Astrocyte (in vitro differentiated cells and primary cell): ENCODE data around the gene JAM3. TPM values are rescaled to one million over a fixed set of nuclear protein-coding genes. Genes with fewer than 3 reads are reported as not detected.
A peak's percentile ranks its signal among the peaks of the same experiment; 100 is the strongest.

Experiments
- DNase-seq: peaks from one replicate; pipeline ENCODE4 v3.0.0-alpha.2; 2010; ENCODE audit warnings: low read depth
- FAIRE-seq: peaks from 2 replicates; lab custom pipeline; 2011; peaks lifted over from hg19 to GRCh38; lab: Jason Lieb, UNC
- H2AFZ ChIP-seq: 2 replicates; pipeline ENCODE4 v1.6.0; 2012; ENCODE audit warnings: low read depth, low read length, inconsistent platforms
- H3K27ac ChIP-seq: 2 replicates; pipeline ENCODE4 v1.5.1; 2011; ENCODE audit warnings: low read depth, low read length, inconsistent platforms
- H3K27me3 ChIP-seq: 2 replicates; pipeline ENCODE4 v1.6.0; 2011; ENCODE audit warnings: low read length, inconsistent platforms; ENCODE audit not compliant: insufficient read depth
- H3K36me3 ChIP-seq: 2 replicates; pipeline ENCODE4 v1.5.1; 2011; ENCODE audit warnings: low read length, inconsistent platforms; ENCODE audit not compliant: insufficient read depth
- H3K4me1 ChIP-seq: 2 replicates; pipeline ENCODE4 v1.5.1; 2011; ENCODE audit warnings: low read length, inconsistent platforms; ENCODE audit not compliant: insufficient read depth
- H3K4me2 ChIP-seq: 2 replicates; pipeline ENCODE4 v1.6.0; 2012; ENCODE audit warnings: low read length, inconsistent platforms
- H3K4me3 ChIP-seq: 2 replicates; pipeline ENCODE4 v1.5.1; 2011; ENCODE audit warnings: low read depth, mild to moderate bottlenecking, low read length, inconsistent platforms; ENCODE audit not compliant: insufficient read depth
- H3K79me2 ChIP-seq: 2 replicates; pipeline ENCODE4 v1.6.0; 2012; ENCODE audit warnings: mild to moderate bottlenecking, low read length, inconsistent platforms; ENCODE audit not compliant: insufficient read depth
- H3K9ac ChIP-seq: 2 replicates; pipeline ENCODE4 v1.6.0; 2012; ENCODE audit warnings: mild to moderate bottlenecking, low read length, inconsistent platforms
- H3K9me3 ChIP-seq: 2 replicates; pipeline ENCODE4 v1.5.1; 2012; ENCODE audit warnings: low read depth, mild to moderate bottlenecking, low read length, inconsistent platforms; ENCODE audit not compliant: insufficient read depth
- H4K20me1 ChIP-seq: 2 replicates; pipeline ENCODE4 v1.6.0; 2012; ENCODE audit warnings: low read length, inconsistent platforms; ENCODE audit not compliant: insufficient read depth
- H3K27ac Mint-ChIP-seq: one replicate; pipeline ENCODE4 v1.8.0; 2021; ENCODE audit warnings: mild to moderate bottlenecking, mixed read lengths; ENCODE audit not compliant: unreplicated experiment
- H3K27me3 Mint-ChIP-seq: one replicate; pipeline ENCODE4 v1.8.0; 2021; ENCODE audit warnings: low read depth, mixed read lengths; ENCODE audit not compliant: unreplicated experiment
- H3K36me3 Mint-ChIP-seq: one replicate; pipeline ENCODE4 v1.8.0; 2021; ENCODE audit warnings: low read depth, mixed read lengths; ENCODE audit not compliant: unreplicated experiment
- H3K4me1 Mint-ChIP-seq: one replicate; pipeline ENCODE4 v1.8.0; 2021; ENCODE audit warnings: low read depth, mixed read lengths; ENCODE audit not compliant: unreplicated experiment
- H3K4me3 Mint-ChIP-seq: one replicate; pipeline ENCODE4 v1.8.0; 2021; ENCODE audit warnings: mild to moderate bottlenecking, moderate library complexity, mixed read lengths; ENCODE audit not compliant: unreplicated experiment
- H3K9me3 Mint-ChIP-seq: one replicate; pipeline ENCODE4 v1.8.0; 2021; ENCODE audit warnings: mild to moderate bottlenecking, mixed read lengths; ENCODE audit not compliant: unreplicated experiment
- CTCF ChIP-seq: IDR thresholded peaks from 2 replicates; pipeline ENCODE4 v1.5.1; 2011; ENCODE audit warnings: low read depth, mild to moderate bottlenecking, inconsistent platforms, low read length, moderate library complexity; ENCODE audit not compliant: insufficient read depth
- EZH2 ChIP-seq: IDR thresholded peaks from 2 replicates; pipeline ENCODE4 v1.6.1; 2012; ENCODE audit warnings: mild to moderate bottlenecking, low read length, inconsistent platforms; ENCODE audit not compliant: insufficient read depth
- total RNA-seq: library from RNA; stranded (reverse); gene quantifications from 2 replicates; pipeline ENCODE4 v1.2.1, GENCODE V29; 2021

JAM3 gene
- total RNA-seq, 1 donor from 2014 or later = 88.3 TPM

- DNase-seq = peak; percentile 26
Observed at GRCh38 chr11:134142536-134142935, 73.7 kb downstream of the JAM3 start.

GRCh38 chr11:134143801-134144200 lies 74.9 kb downstream of the JAM3 start:
- TF ChIP-seq EZH2 = no peak
- no peak for TF ChIP-seq CTCF
- Histone ChIP-seq H3K27me3 (no peaks in the 10 kb centered on the region), H3K27ac (no peak overlapping the region), H3K4me2 (no peak overlapping the region), H3K79me2 (no peaks in the 10 kb centered on the region), H3K36me3 (peaks cover 15% of the 10 kb centered on the region), H3K4me1 (no peaks in the 10 kb centered on the region), H4K20me1 (peaks cover 20% of the 10 kb centered on the region), H3K9ac (no peak overlapping the region), H3K4me3 (no peak overlapping the region), H3K9me3 (no peaks in the 10 kb centered on the region), H2AFZ (no peak overlapping the region)
- Mint-ChIP-seq H3K27ac (no peak overlapping the region), H3K9me3 (no peaks in the 10 kb centered on the region), H3K36me3 (peaks cover 20% of the 10 kb centered on the region), H3K4me1 (peaks cover 6% of the 10 kb centered on the region), H3K4me3 (no peak overlapping the region), H3K27me3 (no peaks in the 10 kb centered on the region)
- no peak for DNase-seq
- FAIRE-seq = no peak

More at GRCh38 chr11:134142536-134142935, 73.7 kb downstream of the JAM3 start:
- no peaks in the 10 kb centered on the region for H3K9me3 Mint-ChIP-seq
- no peaks in the 10 kb centered on the region for H3K27me3 Mint-ChIP-seq
- H3K36me3 ChIP-seq = peaks cover 12% of the 10 kb centered on the region
- H3K36me3 Mint-ChIP-seq = peaks cover 20% of the 10 kb centered on the region
- no peak overlapping the region for H3K27ac Mint-ChIP-seq
- H4K20me1 ChIP-seq = peaks cover 28% of the 10 kb centered on the region
- H3K9ac ChIP-seq = no peak overlapping the region
- FAIRE-seq = no peak
- no peak for TF ChIP-seq CTCF
- no peak for TF ChIP-seq EZH2
- H3K79me2 ChIP-seq = no peaks in the 10 kb centered on the region
- H3K4me3 ChIP-seq = no peak overlapping the region
- peaks cover 3% of the 10 kb centered on the region for H3K4me1 Mint-ChIP-seq
- H3K4me2 ChIP-seq = no peak overlapping the region
- H3K9me3 ChIP-seq = no peaks in the 10 kb centered on the region
- H3K27me3 ChIP-seq = no peaks in the 10 kb centered on the region
- H2AFZ ChIP-seq = no peak overlapping the region
- H3K4me3 Mint-ChIP-seq = no peak overlapping the region
- no peak overlapping the region for H3K27ac ChIP-seq
- H3K4me1 ChIP-seq = no peaks in the 10 kb centered on the region

GRCh38 chr11:134144744-134145143 lies 75.9 kb downstream of the JAM3 start:
- H3K4me1 Mint-ChIP-seq = peaks cover 3% of the 10 kb centered on the region
- no peak overlapping the region for H3K4me3 Mint-ChIP-seq
- H3K27ac Mint-ChIP-seq = no peak overlapping the region
- no peak overlapping the region for H2AFZ ChIP-seq
- no peak overlapping the region for H3K4me2 ChIP-seq
- H3K79me2 ChIP-seq = no peaks in the 10 kb centered on the region
- DNase-seq = no peak
- no peak overlapping the region for H3K27ac ChIP-seq
- no peak overlapping the region for H3K4me3 ChIP-seq
- H3K36me3 Mint-ChIP-seq = peaks cover 25% of the 10 kb centered on the region
- no peaks in the 10 kb centered on the region for H3K4me1 ChIP-seq
- no peaks in the 10 kb centered on the region for H3K27me3 Mint-ChIP-seq
- no peaks in the 10 kb centered on the region for H3K9me3 ChIP-seq
- TF ChIP-seq CTCF = no peak
- no peak for TF ChIP-seq EZH2
- no peak for FAIRE-seq
- peaks cover 23% of the 10 kb centered on the region for H3K36me3 ChIP-seq
- no peak overlapping the region for H3K9ac ChIP-seq
- H3K27me3 ChIP-seq = no peaks in the 10 kb centered on the region
- peaks cover 14% of the 10 kb centered on the region for H4K20me1 ChIP-seq
- no peaks in the 10 kb centered on the region for H3K9me3 Mint-ChIP-seq
